Epithelial cell of proximal tubule (primary cell): ENCODE data around the gene CALCOCO1. TPM values are rescaled to one million over a fixed set of nuclear protein-coding genes. Genes with fewer than 3 reads are reported as not detected.
A peak's percentile ranks its signal among the peaks of the same experiment; 100 is the strongest.

ENCODE experiments used
- DNase-seq: peaks from one replicate; pipeline ENCODE4 v3.0.0-alpha.2; 2011; ENCODE audit warnings: low read depth
- H3K4me3 ChIP-seq: 2 replicates; pipeline ENCODE4 v1.5.1; 2011; ENCODE audit warnings: low read depth, mild to moderate bottlenecking, low read length
- CTCF ChIP-seq: conservative IDR thresholded peaks from 2 replicates; pipeline ENCODE4 v1.5.1; 2012; ENCODE audit warnings: low read depth, mild to moderate bottlenecking, low read length
- total RNA-seq: library from RNA; depleted of rRNA; stranded (reverse); fragments of >200 nt; gene quantifications from 2 replicates; pipeline ENCODE4 v1.2.3, GENCODE V29; 2015

CALCOCO1 gene
- total RNA-seq, 1 donor from 2014 or later = 41.2 TPM

GRCh38 chr12:53713516-53713915 is 13.7 kb downstream of the CALCOCO1 start:
- TF ChIP-seq CTCF = no peak
- DNase-seq = no peak
- H3K4me3 ChIP-seq = no peak overlapping the region

DNA sequence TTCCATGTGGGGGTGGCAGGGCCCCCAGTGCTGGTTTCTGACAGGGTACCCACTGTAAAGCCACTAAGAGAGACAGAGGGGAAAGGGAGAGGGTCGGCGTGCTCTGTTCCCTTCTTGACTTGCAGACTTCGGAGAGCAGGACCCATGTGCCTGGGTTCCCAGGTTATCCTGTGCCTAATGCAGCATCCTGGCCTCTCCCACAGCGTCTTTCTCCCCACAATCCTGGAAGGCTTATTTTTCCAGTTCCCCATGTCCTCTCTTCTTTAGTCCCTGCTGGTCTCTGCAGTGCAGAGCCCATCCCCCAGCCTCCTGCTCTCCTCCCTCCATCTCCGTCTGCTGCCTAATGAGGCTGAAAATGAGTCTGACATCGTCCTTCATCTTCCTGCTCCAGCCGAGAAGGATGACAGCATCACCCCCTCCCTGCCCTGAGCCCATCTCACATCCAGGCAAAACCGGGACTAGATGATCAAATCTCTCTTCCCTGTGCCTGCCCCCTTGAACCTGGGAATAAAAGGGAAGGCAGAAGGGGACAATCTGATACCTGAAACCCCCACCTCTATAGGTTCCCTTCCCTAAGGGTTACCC is 15.1 kb downstream of the CALCOCO1 start:
- no peak overlapping the region for H3K4me3 ChIP-seq
- no peak for DNase-seq
- no peak for TF ChIP-seq CTCF

DNA sequence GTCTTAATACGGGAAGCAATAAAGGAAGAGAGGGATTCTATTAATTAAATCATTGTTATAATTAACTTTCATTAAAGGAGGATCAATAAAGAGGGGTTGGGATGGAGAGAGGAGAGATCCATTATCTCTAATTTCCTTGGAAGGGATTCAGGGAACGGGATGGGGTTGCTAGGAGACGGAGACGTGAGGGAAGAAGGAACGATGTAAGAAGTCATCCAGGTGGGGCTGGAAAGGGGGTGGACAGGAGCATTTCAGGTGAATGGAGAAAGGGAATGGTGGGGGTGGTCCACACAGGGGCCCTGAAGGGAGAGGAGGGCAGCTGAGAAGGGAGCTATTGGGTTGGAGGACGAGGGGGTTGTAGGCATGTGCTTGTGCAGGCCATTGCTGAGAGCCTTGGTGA is 17.2 kb downstream of the CALCOCO1 start:
- TF ChIP-seq CTCF = no peak
- H3K4me3 ChIP-seq = no peak overlapping the region
- no peak for DNase-seq

- TF ChIP-seq CTCF = no peak
- DNase-seq = no peak
- H3K4me3 ChIP-seq = no peak overlapping the region
These were observed 17.6 kb downstream of the CALCOCO1 start for GRCh38 chr12:53709671-53710070.

DNA sequence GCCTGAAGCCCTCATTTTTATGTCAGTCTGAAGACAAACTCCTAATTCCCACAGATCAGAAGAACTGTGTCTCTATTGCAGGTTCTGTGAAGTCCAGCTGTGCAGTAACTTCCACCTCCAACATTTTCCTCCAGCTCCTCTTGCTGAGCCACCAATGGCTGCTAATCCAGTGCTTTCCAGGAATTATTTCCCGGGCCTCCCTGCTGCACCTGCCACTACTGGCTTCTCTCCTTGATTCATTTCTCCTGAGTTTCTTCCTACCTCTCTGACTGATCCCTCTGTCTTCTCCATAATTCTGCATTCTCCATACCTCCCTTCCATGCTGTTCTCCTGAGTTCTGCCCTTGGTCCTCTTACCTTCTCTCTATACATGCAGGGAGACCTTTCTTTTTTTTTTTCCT is 21.2 kb downstream of the CALCOCO1 start:
- H3K4me3 ChIP-seq = no peak overlapping the region
- DNase-seq = no peak
- TF ChIP-seq CTCF = no peak

DNA sequence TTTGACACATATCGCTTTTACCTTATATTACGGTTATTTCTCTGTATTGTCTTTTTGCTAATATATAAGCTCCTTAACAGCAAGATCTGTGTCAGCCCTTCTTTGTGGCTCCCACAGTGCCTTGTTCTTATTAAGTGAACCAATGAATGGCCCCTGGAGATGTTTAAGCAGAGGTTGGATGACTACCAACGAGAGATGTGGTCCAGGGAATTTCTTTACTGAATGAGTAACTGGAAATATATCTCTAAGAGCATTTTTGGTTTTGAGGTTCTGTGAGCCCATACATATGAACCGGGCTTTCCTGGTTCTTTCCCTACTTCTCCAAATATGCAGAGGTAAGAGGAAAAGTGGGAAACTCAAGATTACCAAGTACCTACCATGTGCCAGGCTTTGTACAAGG is 23.5 kb downstream of the CALCOCO1 start:
- no peak for DNase-seq
- TF ChIP-seq CTCF = no peak
- no peak overlapping the region for H3K4me3 ChIP-seq

DNA sequence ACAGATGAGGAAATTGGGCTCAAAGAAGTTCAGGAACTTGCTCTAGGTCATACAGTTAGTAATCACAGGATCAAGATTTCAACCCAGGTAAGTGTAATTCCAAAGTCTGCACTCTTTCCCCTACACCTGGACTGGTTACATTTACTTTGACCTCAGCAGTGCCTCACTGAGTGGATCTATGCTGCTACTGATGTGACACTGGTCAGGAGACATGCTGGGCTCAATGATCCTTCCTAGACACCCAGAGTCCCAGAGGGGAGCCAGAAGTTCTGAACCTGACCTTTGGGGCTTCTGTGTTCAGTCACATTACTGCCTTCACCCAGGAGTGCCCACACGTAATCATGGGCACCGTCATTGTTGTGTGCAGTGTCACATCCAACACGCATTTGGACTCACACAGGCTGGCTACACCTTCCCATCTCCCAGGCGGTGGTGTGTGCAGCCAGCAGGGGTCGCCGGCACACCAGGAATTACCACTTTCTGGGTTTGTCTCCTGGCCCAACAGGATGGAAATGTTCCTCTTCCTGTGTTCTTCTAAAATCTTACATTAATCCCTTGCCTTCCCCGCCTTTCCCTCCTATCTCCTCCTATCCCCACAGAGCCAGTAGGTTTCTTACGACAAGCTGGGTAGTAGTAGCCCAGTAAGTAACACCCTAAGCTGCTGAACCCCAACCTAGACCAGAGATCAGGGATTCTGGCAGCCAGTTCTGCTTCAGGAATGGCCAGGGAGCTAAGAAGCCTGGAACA is 25.6 kb downstream of the CALCOCO1 start:
- H3K4me3 ChIP-seq = no peak overlapping the region
- DNase-seq = no peak
- peak; percentile 92 for TF ChIP-seq CTCF
